HEK293T (cell line): Measurements from ENCODE around the gene ABHD4.

ENCODE experiments used
- CTCF ChIA-PET: fragments of 350-600 bp; formaldehyde crosslinking; extraction: SDS; loops from one replicate; lab custom pipeline; 2021; ENCODE audit warnings: antibody characterized with exemption, inconsistent platforms; lab: Yijun Ruan, JAX
- POLR2A ChIA-PET: fragments of 350-600 bp; formaldehyde crosslinking; extraction: SDS; loops from one replicate; lab custom pipeline; 2020; ENCODE audit warnings: antibody characterized with exemption, inconsistent platforms; lab: Yijun Ruan, JAX
- DNase-seq: peaks from one replicate; pipeline ENCODE4 v3.0.0; 2012; ENCODE audit warnings: mixed read lengths; ENCODE audit errors: extremely low spot score
- ARNT ChIP-seq: fragments of 450-650 bp; IDR thresholded peaks from 2 replicates; pipeline ENCODE4 v1.6.1; 2017; ENCODE audit warnings: mild to moderate bottlenecking
- BHLHE40 ChIP-seq: fragments of 450-650 bp; IDR thresholded peaks from 2 replicates; pipeline ENCODE4 v1.6.1; 2016; ENCODE audit warnings: mild to moderate bottlenecking, moderate library complexity, borderline replicate concordance
- CTBP1 ChIP-seq: fragments of 450-650 bp; IDR thresholded peaks from 2 replicates; pipeline ENCODE4 v1.6.1; 2016; ENCODE audit warnings: borderline replicate concordance
- ELF4 ChIP-seq: fragments of 450-650 bp; IDR thresholded peaks from 2 replicates; pipeline ENCODE4 v1.6.1; 2017; ENCODE audit warnings: antibody characterized with exemption
- FOXA1 ChIP-seq: fragments of 450-650 bp; IDR thresholded peaks from 2 replicates; pipeline ENCODE4 v1.6.1; 2016; ENCODE audit warnings: mild to moderate bottlenecking
- FOXK2 ChIP-seq: fragments of 450-650 bp; IDR thresholded peaks from 2 replicates; pipeline ENCODE4 v1.6.1; 2016; ENCODE audit warnings: mild to moderate bottlenecking
- FOXM1 ChIP-seq: fragments of 450-650 bp; IDR thresholded peaks from 2 replicates; pipeline ENCODE4 v1.6.1; 2017; ENCODE audit warnings: mild to moderate bottlenecking, borderline replicate concordance
- HDGF ChIP-seq: fragments of 450-650 bp; IDR thresholded peaks from 2 replicates; pipeline ENCODE4 v1.6.1; 2017; ENCODE audit warnings: antibody characterized with exemption, borderline replicate concordance
- L3MBTL2 ChIP-seq: fragments of 450-650 bp; conservative IDR thresholded peaks from 2 replicates; pipeline ENCODE4 v1.6.1; 2016; ENCODE audit warnings: mild to moderate bottlenecking
- LEF1 ChIP-seq: fragments of 450-650 bp; IDR thresholded peaks from 2 replicates; pipeline ENCODE4 v1.6.1; 2017; ENCODE audit warnings: mild to moderate bottlenecking, borderline replicate concordance
- NFRKB ChIP-seq: fragments of 450-650 bp; IDR thresholded peaks from 2 replicates; pipeline ENCODE4 v1.6.1; 2016; ENCODE audit warnings: mild to moderate bottlenecking, moderate library complexity
- PKNOX1 ChIP-seq: fragments of 450-650 bp; IDR thresholded peaks from 2 replicates; pipeline ENCODE4 v1.6.1; 2016
- SP1 ChIP-seq: fragments of 450-650 bp; IDR thresholded peaks from 2 replicates; pipeline ENCODE4 v1.6.1; 2017
- SUZ12 ChIP-seq: fragments of 450-650 bp; IDR thresholded peaks from 2 replicates; pipeline ENCODE4 v1.6.1; 2016; ENCODE audit warnings: mild to moderate bottlenecking
- TARDBP ChIP-seq: fragments of 450-650 bp; IDR thresholded peaks from 2 replicates; pipeline ENCODE4 v1.6.1; 2016
- ZNF384 ChIP-seq: fragments of 450-650 bp; IDR thresholded peaks from 2 replicates; pipeline ENCODE4 v1.6.1; 2016

ABHD4 gene

DNA sequence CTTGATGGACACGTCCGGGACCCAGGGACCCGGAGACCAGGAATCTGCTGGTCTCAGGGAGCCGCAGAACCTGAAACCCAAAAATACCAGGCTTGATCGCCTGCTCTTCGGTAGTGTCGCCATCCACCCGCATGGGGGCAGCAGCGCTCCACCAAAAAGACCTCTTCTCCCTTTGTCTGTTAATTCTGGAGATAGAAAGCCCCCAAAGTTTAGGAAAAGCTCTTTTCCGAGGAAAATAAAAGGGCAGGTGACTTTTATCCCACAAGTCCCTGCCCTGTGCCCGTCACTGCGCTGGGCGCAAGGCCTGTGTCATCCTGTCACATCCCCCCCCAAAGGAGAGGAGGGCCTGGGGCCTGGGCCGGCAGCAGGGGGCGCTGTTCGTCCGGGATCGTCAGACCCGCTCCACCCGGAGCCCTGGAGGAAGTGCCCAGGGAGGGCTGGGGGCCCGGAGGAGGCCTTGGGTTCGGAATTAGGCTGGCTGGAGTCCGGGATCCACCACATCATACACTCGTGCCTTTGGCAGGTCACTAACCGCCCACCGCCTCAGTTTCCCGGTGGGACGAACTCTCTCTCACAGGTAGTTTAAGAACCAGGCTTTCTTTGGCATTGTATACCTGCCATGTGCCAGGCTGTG, 41.0 kb upstream of the ABHD4 start:
- peak; percentile 83 for DNase-seq
- POLR2A ChIA-PET, result interaction anchor here (1.0 kb wide), 1 partner anchor 425 kb away, joined by 3 read pairs; the partner anchor contains the start of gene AJUBA
- CTCF ChIA-PET, result interaction anchor here (0.5 to 2.0 kb wide), 36 partner anchors 9 to 519 kb away, joined by 3 to 9 read pairs (median 4); partner anchors contain the start of genes CDH24, DAD1, OXA1L and REM2
- TF ChIP-seq FOXM1 (peak; percentile 34; the same call in 1 of the 2 replicates), PKNOX1 (no peak), L3MBTL2 (peak; percentile 36; the same call in 1 of the 2 replicates), FOXK2 (no peak), ZNF384 (no peak)

DNA sequence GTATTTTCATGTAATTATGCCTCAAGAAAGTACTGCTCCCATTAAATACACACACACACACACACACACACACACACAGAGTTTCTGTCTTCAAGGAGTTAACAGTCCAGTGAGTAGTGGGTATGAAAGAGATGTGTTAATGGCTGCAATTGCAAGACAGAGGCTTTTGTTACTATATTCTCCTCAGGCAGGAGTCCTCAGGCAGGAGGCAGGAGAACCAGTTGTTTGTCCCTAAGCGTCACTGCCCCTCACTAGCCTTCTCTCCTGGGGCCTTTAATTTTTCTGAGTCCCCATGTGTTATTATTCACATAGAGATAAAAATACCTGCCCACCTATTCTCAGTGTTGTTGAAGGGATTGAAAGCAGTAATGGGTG, 40.3 kb upstream of the ABHD4 start:
- POLR2A ChIA-PET, result no interaction called here
- DNase-seq, result no peak
- TF ChIP-seq ELF4 (no peak), CTBP1 (no peak), HDGF (no peak), BHLHE40 (no peak), SP1 (no peak), PKNOX1 (no peak), SUZ12 (no peak), TARDBP (no peak), L3MBTL2 (no peak)
- CTCF ChIA-PET, result interaction anchor here (0.6 kb wide), 1 partner anchor 85 kb away, joined by 3 read pairs; no protein-coding TSS in a partner anchor

DNA sequence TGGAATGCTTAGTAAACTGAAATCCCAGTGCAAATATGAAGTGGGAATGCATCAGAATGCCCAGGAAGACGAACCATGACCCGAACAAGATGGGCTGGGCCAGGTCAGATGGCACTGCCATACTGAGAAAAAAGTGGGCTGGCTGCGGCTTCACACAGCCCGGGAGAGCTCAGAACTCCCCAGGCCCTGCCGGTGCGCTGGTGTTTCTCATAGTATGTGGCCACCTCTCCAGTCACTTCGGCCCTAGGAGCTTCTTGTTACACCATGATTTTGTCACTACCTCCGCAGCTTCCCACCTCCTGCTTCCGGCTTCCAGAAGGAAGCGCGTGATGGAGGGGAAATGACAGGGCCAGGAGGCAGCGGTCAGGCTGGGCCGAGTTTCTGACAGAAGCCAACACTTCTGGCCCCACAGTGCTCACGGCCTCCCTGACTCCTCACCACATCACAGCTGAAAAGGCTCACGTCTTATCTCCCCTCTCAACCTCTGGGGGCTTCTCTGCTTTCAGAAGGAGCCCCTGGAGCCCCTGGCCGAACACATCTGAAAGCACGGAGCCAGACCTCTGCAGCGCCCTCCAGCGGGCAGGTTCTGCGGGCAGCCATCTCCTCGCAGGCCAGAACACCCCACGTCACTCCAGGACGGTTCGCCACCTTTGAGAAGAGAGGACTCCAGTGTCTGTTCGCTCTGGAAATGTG, 39.7 kb upstream of the ABHD4 start:
- no peak for TF ChIP-seq PKNOX1
- no peak for TF ChIP-seq BHLHE40
- TF ChIP-seq HDGF, result no peak
- no peak for TF ChIP-seq FOXK2
- no peak for TF ChIP-seq SP1
- TF ChIP-seq FOXM1, result no peak
- no peak for TF ChIP-seq FOXA1
- TF ChIP-seq TARDBP, result no peak
- no peak for DNase-seq
- CTCF ChIA-PET, result interaction anchor here (0.6 kb wide), 1 partner anchor 84 kb away, joined by 3 read pairs; no protein-coding TSS in a partner anchor
- POLR2A ChIA-PET, result no interaction called here

- TF ChIP-seq LEF1, result no peak
- no peak for TF ChIP-seq SP1
- TF ChIP-seq HDGF, result no peak
- TF ChIP-seq FOXM1, result no peak
- TF ChIP-seq ARNT, result no peak
- TF ChIP-seq CTBP1, result no peak
- no peak for TF ChIP-seq ELF4
- no peak for TF ChIP-seq FOXK2
- TF ChIP-seq TARDBP, result no peak
- ChIA-PET CTCF (interaction anchor here (0.7 to 2.9 kb wide), 7 partner anchors 8 to 281 kb away, joined by 3 to 22 read pairs (median 4); no protein-coding TSS in a partner anchor), POLR2A (interaction anchor here (1.3 kb wide), 2 partner anchors 94 to 264 kb away, joined by 3 to 5 read pairs; no protein-coding TSS in a partner anchor)
- DNase-seq, result no peak
Measured at GRCh38 chr14:22559041-22559440, 39.1 kb upstream of the ABHD4 start.

DNA sequence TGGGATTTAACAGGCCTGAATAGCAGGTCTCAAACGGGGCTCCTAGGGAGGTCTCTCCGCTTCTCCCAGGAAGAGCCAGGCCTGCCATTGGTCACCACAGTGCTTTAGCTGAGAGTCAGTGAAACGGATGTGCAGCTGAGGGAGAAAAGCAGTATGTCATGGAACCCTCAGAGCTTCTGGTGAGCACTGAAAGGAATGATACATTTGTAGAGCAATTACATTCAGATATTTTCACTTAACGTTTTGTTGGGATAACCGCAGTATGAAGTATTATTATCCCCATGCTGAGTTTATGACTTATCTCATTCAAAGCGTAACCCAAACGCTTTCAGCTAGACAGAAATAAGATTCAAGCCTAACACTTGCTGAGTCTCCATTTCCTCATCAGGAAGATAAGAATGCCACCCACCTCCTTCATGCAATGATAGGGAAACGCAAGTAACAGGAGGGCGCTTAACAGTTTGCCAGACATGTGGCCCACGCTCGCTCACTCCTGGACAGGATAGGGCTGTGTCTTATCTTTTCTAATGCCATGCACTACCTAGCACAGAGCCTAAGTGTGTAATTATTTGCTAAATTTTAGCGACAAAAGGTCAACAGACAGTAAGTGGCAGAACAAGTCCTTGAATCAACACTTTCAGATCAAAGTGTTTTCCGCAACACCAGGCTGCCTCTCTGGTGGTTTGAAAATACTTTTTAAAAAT, 37.3 kb upstream of the ABHD4 start:
- POLR2A ChIA-PET, result interaction anchor here (1.1 kb wide), 1 partner anchor 29 kb away, joined by 5 read pairs; no protein-coding TSS in a partner anchor
- TF ChIP-seq PKNOX1 (no peak), TARDBP (no peak), L3MBTL2 (no peak), FOXA1 (no peak), LEF1 (no peak), FOXK2 (no peak), CTBP1 (no peak), ARNT (no peak), ELF4 (no peak), FOXM1 (no peak), NFRKB (no peak), SP1 (no peak), BHLHE40 (no peak), ZNF384 (no peak), SUZ12 (no peak), HDGF (no peak)
- CTCF ChIA-PET, result interaction anchor here (1.2 to 2.9 kb wide), 4 partner anchors 10 to 97 kb away, joined by 4 to 22 read pairs (median 7); no protein-coding TSS in a partner anchor
- no peak for DNase-seq
